Fibroblast of skin of back (primary cell): ENCODE measurements around the gene NLGN1.
A peak's percentile ranks its signal among the peaks of the same experiment; 100 is the strongest.

Experiments
- DNase-seq: peaks from one replicate; pipeline ENCODE4 v3.0.0-alpha.2; 2013

Gene NLGN1

DNA sequence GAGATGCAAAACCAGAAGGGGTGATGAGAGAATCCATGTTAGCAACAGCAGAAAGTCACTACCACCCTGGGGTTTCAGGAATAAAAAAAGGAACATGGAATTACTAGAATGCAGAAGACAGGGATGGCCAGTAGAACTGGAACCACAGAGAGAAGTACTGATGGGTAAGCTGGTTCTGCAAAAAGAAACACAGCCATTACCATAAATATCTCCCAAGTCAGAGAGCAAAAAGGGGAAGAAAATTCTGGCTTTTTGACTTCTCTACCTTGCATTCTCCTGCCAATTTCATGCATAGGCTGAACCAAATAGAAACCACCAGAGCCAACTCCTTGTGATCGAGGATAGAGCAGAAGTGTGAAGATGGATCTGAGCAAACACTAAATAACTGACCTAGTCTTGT lies 911.2 kb downstream of the NLGN1 start:
- DNase-seq: no peak

DNA sequence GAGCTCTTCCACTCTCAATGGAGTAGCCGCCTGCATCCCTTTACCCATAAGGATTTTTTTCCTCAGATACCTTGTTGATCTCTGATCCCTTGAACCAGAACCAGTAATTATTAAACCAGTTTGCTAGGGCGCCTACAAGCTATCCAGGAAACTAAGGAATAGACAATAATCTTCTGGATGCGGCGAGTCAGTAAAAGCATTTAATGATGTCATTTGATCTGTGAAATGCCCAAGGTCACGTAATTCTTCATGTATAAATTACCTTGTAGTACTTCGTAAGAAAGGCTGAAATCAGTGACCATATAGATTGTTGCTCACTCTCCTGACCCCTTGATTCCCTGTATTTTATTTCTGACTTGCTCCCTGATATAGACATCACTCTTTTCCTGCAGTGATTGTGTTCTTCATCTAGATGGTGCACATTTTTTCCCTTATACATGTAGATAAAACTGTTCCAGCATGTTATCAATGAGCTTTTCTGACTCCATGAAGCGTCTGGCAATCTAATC lies 913.0 kb downstream of the NLGN1 start:
- DNase-seq: no peak

DNA sequence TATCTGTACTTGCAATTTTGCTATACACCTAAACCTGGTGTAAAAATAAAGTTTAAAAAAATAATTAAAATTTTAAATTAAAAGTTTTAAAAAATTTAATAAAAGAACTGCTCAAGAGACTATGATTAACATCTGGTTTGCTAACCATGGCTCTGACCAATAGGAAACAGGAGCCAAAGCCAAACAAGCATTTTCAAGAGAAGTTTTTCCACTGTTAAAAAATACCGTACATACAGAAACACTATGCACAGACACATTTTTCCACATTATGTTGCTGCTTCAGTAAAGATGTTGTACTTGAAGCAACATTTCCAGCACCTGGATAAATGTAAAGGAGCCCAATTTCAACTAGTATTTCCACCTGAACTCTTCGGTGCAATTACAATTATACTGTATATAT lies 917.7 kb downstream of the NLGN1 start:
- DNase-seq: no peak

DNA sequence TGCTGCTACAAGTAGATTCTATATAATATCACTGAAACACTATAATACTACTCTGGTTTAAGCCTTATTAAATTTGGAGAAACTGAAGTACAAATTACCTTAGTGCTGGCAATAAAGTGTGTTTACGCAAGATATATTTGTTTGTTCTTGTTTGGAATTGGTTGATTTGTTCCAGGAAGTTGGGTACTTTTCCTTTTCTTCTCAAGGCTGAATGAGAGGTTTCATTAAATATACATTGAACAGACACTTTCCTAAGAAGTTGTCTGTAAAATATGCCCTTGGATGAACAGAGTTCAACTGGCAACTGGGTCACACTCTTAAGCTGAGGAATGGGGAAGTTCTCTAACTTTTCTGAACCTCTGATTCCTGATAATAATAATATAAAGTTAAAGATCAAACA lies 919.5 kb downstream of the NLGN1 start:
- no peak for DNase-seq

DNA sequence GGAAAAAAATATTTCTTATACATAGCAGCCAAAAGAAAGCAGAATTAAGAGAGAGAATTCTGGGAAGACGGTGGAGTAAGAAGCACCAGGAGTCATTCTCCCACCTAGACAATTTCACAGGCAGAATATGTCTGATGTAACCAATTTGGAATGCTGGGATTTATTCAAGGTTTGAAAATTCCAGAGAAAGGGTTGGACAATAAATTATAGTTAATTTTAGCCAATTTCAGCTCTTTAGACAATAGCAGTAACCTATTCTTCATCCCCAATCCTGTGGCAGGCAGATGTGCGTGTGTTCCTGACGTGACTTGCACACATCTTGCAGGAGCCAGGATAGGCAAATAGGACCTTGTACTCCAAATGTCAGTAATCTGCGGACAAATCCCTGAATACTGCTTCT lies 920.6 kb downstream of the NLGN1 start:
- peak; percentile 27 for DNase-seq

DNA sequence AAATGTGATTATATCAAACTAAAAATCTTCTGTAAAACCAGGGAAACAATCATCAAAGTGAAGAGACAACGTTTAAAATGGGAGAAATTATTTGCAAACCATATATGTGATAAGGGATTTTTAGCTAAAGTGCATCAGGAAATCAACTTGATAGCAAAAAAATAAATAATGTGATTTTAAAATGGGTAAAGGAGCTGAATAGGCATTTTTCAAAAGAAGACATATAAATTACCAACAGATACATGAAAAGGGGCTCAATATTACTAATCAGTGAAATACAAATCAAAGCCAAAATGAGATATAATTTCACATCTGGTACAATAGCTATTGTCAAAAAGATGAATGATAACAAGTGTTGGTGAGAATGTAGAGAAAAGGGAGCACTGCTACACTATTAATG lies 924.0 kb downstream of the NLGN1 start:
- DNase-seq: no peak

DNA sequence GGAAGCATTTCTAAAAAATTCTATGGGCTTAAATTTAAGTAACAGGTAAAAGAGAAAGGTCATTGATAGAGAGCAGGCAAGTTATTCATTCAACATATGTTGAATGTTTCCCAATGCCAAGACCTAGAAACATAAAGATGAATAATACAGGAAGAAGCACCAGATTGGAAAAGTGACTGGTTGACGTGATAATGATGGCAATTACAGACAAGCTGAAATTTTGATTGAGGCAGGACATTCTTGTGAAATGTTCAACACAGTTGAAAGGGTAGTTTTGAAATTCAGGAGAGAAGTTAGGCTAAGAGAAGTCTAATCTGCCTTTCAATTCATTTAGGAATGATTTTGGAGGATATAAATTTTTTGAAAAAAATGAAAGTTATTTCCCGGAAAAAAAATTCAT lies 925.2 kb downstream of the NLGN1 start:
- no peak for DNase-seq

DNA sequence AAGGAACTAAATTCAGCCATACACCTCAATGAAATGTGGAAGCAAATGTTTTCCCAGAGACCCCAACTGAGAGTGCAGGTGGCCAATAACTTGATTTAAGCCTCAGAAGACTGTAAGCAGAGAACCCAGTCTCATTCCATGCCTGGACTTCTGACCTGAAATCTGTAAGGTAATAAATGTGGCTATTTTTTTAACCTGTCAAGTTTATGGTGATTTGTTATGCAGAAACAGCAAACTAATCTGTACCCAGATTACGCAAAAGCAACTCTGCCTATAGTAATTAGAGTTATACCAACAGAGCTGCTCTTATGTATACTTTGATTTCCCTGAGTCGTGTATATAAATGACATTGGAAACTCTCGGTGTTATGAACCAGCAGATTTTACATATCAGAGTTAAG lies 927.6 kb downstream of the NLGN1 start:
- DNase-seq: no peak

DNA sequence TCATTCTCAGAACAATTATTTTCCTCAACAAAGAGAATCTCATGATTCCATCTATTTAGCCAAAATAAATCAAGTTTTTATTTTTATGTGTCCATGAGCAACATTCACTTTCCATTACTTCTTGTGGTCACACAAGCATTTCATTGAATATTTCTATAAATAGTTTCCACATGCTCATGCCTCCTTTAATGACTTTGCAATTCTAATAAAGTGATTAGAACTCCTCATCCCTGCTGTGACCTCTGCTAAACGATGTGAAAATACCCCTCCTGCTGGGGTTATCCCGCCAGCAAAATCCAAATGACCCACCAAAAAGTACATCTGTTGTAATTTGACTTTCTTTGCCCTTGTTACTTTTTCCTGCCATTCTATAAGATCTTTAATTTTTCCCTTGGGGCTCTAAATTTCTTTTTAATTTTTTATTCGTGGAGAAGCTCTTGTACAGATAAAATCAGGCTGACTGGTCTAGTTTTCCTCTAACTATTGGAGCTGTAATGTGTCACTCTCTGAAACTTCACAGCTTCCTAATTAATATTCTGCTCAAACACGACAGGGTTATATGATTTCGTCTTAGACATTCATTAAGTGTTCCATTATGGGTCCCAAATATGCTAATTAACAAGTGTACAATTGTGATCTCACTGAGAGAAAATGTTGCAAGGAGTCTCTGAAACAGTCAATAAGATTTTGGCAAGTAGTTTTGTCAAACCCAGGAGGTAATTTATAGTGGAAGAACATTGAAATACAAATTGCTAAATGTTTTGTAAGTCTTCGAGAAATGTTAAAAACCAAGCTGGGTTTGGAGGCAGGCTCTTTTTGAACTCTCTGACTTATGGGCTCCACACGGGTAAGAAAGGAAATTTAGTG lies 928.5 kb downstream of the NLGN1 start:
- peak; percentile 74 for DNase-seq

DNA sequence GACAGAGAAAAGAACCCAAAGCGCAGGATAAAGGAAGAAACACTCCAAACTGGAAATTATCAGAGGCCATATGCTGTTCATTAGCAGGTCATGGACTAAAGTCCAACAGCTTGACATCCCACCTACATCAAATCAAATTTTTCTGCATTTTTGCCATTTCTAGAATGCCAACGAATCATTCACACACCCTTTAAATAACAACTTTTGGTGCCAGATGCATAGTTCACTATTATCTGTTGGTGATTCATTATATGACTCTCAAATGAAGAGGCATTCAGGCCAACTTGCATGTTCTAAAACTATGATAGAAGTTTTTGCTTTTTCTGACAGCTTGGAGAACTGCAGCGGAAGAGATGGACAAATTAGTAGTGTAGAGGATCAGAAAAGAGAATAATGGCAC lies 931.8 kb downstream of the NLGN1 start:
- DNase-seq: peak; percentile 90

DNA sequence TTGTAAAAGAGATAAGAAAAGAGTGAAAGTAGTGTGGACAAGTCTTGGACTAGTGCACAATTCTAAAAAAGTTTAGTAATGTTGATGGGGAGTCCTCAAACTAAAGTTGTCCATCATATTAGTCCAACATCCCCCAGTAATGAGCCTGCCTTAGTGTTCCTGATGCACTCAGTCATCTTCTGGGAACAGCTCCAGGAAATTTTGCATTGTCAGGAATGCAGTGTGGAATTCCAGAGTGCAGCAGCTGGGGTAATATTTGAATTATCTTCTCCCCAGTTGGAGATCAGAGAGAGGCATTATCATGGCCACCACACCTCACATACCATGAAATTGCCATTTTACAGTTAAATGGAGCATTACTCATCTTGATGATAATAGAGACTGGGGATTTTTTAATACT lies 932.8 kb downstream of the NLGN1 start:
- DNase-seq: peak; percentile 97

DNA sequence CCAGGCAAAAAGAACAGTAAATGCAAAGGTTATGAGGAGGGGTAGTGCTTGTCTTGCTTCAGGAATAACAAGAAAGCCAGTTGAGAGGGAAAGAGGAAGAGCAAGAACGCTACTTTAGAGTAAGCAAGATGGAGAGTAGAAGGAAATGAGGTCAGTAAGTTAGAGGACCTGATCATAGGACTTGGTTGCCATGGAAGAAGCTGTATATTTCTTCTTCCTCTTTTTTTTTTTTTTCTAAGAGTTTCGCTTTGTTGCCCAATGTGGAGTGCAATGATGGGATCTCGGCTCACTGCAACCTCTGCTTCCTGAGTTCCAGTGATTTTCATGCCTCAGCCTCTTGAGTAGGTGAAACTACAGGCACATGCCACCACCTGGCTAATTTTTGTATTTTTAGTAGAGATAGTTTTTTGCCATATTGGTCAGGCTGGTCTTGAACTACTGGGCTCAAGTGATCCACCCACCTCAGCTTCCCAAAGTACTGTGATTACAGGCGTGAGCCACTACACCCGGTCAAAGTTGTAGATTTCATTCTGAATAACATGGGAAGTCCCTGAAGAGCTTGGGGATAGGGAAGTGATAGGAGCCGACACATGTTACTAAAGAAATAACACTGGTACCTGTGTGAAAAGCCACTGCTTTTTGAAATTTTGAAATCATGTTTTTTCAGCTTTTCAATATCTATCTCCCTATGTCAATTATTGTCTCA lies 933.7 kb downstream of the NLGN1 start:
- DNase-seq: no peak

DNA sequence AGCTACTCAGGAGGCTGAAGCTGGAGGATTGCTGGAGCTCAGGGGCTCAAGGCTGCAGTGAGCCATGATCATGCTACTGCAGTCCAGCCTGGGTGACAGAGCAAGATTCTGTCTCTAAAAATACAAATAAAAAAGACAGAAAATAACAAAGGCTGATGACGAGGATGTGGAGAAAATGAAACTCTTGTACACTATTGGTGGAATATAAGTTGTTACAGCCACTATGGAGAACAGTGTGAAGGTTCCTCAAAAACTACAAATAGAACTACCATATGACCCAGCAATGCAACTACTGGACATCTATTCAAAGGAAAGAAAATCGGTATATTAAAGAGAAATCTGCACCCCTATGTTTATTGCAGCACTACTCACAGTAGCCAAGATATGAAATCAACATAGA lies 934.8 kb downstream of the NLGN1 start:
- DNase-seq: no peak

DNA sequence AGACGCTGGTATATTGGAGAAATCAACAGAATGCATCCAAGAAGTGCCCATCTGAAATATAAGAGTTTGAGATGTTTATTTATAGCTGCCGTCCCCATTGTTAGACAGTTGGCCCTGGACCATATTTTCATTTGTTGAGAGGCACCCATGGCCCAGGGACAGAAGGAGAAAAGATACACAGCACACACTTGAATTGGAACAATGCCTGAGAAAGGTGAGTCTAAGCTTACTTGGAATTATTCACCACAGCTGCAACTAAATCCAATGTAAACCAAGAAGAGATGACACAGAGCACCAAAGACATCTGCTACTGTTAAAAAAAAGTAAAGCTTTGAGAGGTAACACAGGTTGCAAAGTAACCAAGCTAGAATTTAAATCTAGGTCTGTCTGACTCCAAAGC lies 936.1 kb downstream of the NLGN1 start:
- no peak for DNase-seq

DNA sequence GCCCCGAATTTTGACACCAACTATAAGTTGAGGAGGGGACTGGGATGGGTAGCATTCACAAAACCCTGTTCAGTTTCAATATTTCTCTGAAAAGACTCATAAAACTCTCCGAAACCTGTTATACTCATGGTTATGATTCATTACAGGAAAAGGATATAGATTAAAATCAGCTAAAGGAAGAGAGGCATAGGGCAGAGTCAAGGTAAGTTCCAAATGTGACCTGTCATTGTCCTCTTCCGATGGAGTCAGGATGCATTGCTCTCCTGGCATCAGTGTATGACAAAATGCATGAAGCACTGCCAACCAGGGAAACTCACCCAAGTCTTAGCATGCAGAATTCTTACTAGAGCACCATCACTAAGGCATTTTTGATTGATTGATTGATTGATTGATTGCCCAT lies 936.6 kb downstream of the NLGN1 start:
- no peak for DNase-seq

DNA sequence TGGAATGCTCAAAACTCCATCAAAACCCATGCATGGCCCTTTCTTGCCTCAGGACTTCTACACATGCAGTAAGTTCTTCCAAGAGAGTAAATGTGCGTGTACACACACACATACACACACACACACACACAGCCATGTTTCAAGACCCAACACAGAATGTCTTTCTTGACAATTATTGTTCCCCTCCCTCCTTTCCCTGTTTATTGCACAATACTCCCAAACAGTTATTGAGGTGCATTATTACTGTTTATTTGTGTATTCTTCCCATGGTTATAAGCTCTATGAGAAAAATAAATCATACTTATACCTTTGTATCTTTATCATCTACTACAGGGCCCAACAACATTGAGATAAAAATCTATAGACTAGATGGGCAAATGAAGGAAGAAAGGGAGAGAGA lies 937.8 kb downstream of the NLGN1 start:
- DNase-seq: no peak

DNA sequence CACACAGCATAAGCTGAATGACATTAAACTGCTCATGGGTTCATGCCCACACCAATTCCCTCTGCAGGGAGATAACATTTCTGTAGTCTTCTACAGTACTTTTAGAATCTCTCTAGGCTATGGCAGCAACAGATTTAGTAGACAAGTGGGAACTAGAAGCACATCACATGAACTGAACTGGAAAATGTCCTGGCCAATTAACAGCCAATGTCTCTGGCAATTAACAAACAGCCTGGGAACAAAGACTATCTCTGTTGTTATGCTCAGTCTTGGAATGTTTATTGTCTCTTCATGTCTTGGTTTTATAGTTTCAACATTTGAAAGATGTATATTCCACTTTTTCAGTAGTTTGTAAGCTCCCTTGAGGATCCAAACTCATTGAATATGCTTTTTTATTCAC lies 938.4 kb downstream of the NLGN1 start:
- no peak for DNase-seq
